Measurements from ENCODE around the gene SLC26A8.
A peak's percentile ranks its signal among the peaks of the same experiment; 100 is the strongest.

The SLC26A8 gene

GRCh38 chr6:35973670-35974222 lies 50.7 kb downstream of the SLC26A8 start:
- H3K9ac ChIP-seq (ENCODE audit: low read depth, low read length): no peak overlapping the region
- no peak overlapping the region for H3K4me3 ChIP-seq (ENCODE audit: low read depth in 1 of 2, low read length in 2 of 2)
- H3K9me3 ChIP-seq (ENCODE audit: insufficient read depth, low read length, severe bottlenecking): no peaks in the 10 kb centered on the region
- no peaks in the 10 kb centered on the region for H3K4me1 ChIP-seq (ENCODE audit: insufficient read depth, low read length)
- no peak overlapping the region for H3K4me2 ChIP-seq (ENCODE audit: insufficient read depth, low read length)
- ATAC-seq (ENCODE audit: insufficient read depth, low read depth) (no peak), DNase-seq (no peak)
- no peaks in the 10 kb centered on the region for H4K20me1 ChIP-seq (ENCODE audit: insufficient read depth, low read length)
- no peak overlapping the region for H2AFZ ChIP-seq (ENCODE audit: low read depth, low read length)
- TF ChIP-seq EZH2 (IDR thresholded peaks at IDR 0.05; ENCODE audit: borderline replicate concordance, low read depth, low read length, severe bottlenecking) (no peak), CTCF (IDR thresholded peaks at IDR 0.05; ENCODE audit: borderline replicate concordance, extremely low read depth, low read length, poor library complexity, severe bottlenecking) (no peak)
- H3K27ac ChIP-seq (ENCODE audit: low read length): no peak overlapping the region
- no peaks in the 10 kb centered on the region for H3K27me3 ChIP-seq (ENCODE audit: insufficient read depth, low read length, poor library complexity)
- no peaks in the 10 kb centered on the region for H3K36me3 ChIP-seq (ENCODE audit: insufficient read depth, low read length)
- no peaks in the 10 kb centered on the region for H3K79me2 ChIP-seq (ENCODE audit: insufficient read depth, low read length)

GRCh38 chr6:35972471-35973367 lies 51.7 kb downstream of the SLC26A8 start:
- no peak for TF ChIP-seq EZH2 (IDR thresholded peaks at IDR 0.05; ENCODE audit: borderline replicate concordance, low read depth, low read length, severe bottlenecking)
- TF ChIP-seq CTCF (IDR thresholded peaks at IDR 0.05; ENCODE audit: borderline replicate concordance, extremely low read depth, low read length, poor library complexity, severe bottlenecking): peak; percentile 10
- Histone ChIP-seq H3K4me1 (ENCODE audit: insufficient read depth, low read length) (no peaks in the 10 kb centered on the region), H3K9ac (ENCODE audit: low read depth, low read length) (no peak overlapping the region), H3K79me2 (ENCODE audit: insufficient read depth, low read length) (no peaks in the 10 kb centered on the region), H3K27me3 (ENCODE audit: insufficient read depth, low read length, poor library complexity) (no peaks in the 10 kb centered on the region), H3K4me3 (ENCODE audit: low read depth in 1 of 2, low read length in 2 of 2) (no peak overlapping the region), H2AFZ (ENCODE audit: low read depth, low read length) (no peak overlapping the region), H4K20me1 (ENCODE audit: insufficient read depth, low read length) (no peaks in the 10 kb centered on the region), H3K9me3 (ENCODE audit: insufficient read depth, low read length, severe bottlenecking) (no peaks in the 10 kb centered on the region), H3K4me2 (ENCODE audit: insufficient read depth, low read length) (no peak overlapping the region), H3K36me3 (ENCODE audit: insufficient read depth, low read length) (no peaks in the 10 kb centered on the region), H3K27ac (ENCODE audit: low read length) (no peak overlapping the region)
- DNase-seq: no peak
- no peak for ATAC-seq (ENCODE audit: insufficient read depth, low read depth)

GRCh38 chr6:35970181-35970580 lies 54.3 kb downstream of the SLC26A8 start:
- H3K79me2 ChIP-seq (ENCODE audit: insufficient read depth, low read length): no peaks in the 10 kb centered on the region
- peaks cover 2% of the 10 kb centered on the region for H3K27me3 ChIP-seq (ENCODE audit: insufficient read depth, low read length, poor library complexity)
- no peak overlapping the region for H3K4me3 ChIP-seq (ENCODE audit: low read depth in 1 of 2, low read length in 2 of 2)
- H2AFZ ChIP-seq (ENCODE audit: low read depth, low read length): no peak overlapping the region
- no peak overlapping the region for H3K4me2 ChIP-seq (ENCODE audit: insufficient read depth, low read length)
- H4K20me1 ChIP-seq (ENCODE audit: insufficient read depth, low read length): no peaks in the 10 kb centered on the region
- no peak overlapping the region for H3K9ac ChIP-seq (ENCODE audit: low read depth, low read length)
- ATAC-seq (ENCODE audit: insufficient read depth, low read depth): no peak
- no peak for DNase-seq
- H3K27ac ChIP-seq (ENCODE audit: low read length): no peak overlapping the region
- H3K9me3 ChIP-seq (ENCODE audit: insufficient read depth, low read length, severe bottlenecking): no peaks in the 10 kb centered on the region
- TF ChIP-seq CTCF (IDR thresholded peaks at IDR 0.05; ENCODE audit: borderline replicate concordance, extremely low read depth, low read length, poor library complexity, severe bottlenecking) (no peak), EZH2 (IDR thresholded peaks at IDR 0.05; ENCODE audit: borderline replicate concordance, low read depth, low read length, severe bottlenecking) (no peak)
- H3K4me1 ChIP-seq (ENCODE audit: insufficient read depth, low read length): no peaks in the 10 kb centered on the region
- no peaks in the 10 kb centered on the region for H3K36me3 ChIP-seq (ENCODE audit: insufficient read depth, low read length)
